Thyroid gland (tissue), 4 donors: ENCODE measurements around the gene CKLF. TPM values are rescaled to one million over a fixed set of nuclear protein-coding genes. Genes with fewer than 3 reads are reported as not detected.
A peak's percentile ranks its signal among the peaks of the same experiment; 100 is the strongest.

Experiments used
- DNase-seq, 2 donors: peaks; one replicate each; pipeline ENCODE4 v3.0.0-alpha.2; 2019
- H3K27ac ChIP-seq, 3 donors: fragments of 200-600 bp; sonication (generic); 1 replicate in 2 of 3; 2 replicates in 1 of 3; pipeline ENCODE4 v1.5.1; 2016 to 2019; ENCODE audit warnings: mild to moderate bottlenecking in 1 of 3, moderate library complexity in 1 of 3
- H3K27me3 ChIP-seq: fragments of 200-600 bp; sonication (generic); one replicate; pipeline ENCODE4 v1.5.1; 2019
- H3K36me3 ChIP-seq, 2 donors: fragments of 200-600 bp; sonication (generic); one replicate each; pipeline ENCODE4 v1.5.1; 2016 to 2019
- H3K4me1 ChIP-seq, 2 donors: fragments of 200-600 bp; sonication (generic); one replicate each; pipeline ENCODE4 v1.5.1; 2017 to 2019
- H3K4me3 ChIP-seq, 3 donors: fragments of 200-600 bp; sonication (generic); replicated peaks in 1 of 3; 1 replicate in 2 of 3; 2 replicates in 1 of 3; pipeline ENCODE4 v1.5.1; 2016; ENCODE audit warnings: mild to moderate bottlenecking in 1 of 3
- H3K9me3 ChIP-seq: fragments of 200-600 bp; sonication (generic); one replicate; pipeline ENCODE4 v1.5.1; 2017
- POLR2A ChIP-seq, 2 donors: fragments of 450-650 bp; IDR thresholded peaks; one replicate each; pipeline ENCODE4 v1.6.1; 2017; ENCODE audit warnings: antibody characterized with exemption in 2 of 2, mild to moderate bottlenecking in 2 of 2, moderate library complexity in 1 of 2
- WGBS, 2 donors: methylation state at CpG; one replicate each; pipeline ENCODE4 v1.1.5; 2017; 5-methylcytosine and 5-hydroxymethylcytosine counted together
- intact Hi-C: fragments of 100-400 bp; cut with DNase I; formaldehyde crosslinking; loops from one replicate; pipeline ENCODE4 v1.15.1; 2023
- total RNA-seq, 4 donors: library from RNA; depleted of rRNA; stranded (reverse); fragments of >200 nt; gene quantifications; one replicate each; pipeline ENCODE4 v1.2.3, GENCODE V29; 2016
- TF ChIP-seq, protein P1 (sequence below), 6 experiments: fragments of 200-600 bp in 3 of 6; fragments of 450-650 bp in 3 of 6; sonication (generic) in 3 of 6; IDR thresholded peaks; one replicate each; pipeline ENCODE4 v1.5.1; 2016 to 2019; ENCODE audit warnings: antibody characterized with exemption in 6 of 6, mild to moderate bottlenecking in 2 of 6, inconsistent platforms in 1 of 6, moderate library complexity in 1 of 6

The CKLF gene
- total RNA-seq, 4 donors from 2014 or later: 22.1 to 79.4 (median 49.9) TPM

DNA sequence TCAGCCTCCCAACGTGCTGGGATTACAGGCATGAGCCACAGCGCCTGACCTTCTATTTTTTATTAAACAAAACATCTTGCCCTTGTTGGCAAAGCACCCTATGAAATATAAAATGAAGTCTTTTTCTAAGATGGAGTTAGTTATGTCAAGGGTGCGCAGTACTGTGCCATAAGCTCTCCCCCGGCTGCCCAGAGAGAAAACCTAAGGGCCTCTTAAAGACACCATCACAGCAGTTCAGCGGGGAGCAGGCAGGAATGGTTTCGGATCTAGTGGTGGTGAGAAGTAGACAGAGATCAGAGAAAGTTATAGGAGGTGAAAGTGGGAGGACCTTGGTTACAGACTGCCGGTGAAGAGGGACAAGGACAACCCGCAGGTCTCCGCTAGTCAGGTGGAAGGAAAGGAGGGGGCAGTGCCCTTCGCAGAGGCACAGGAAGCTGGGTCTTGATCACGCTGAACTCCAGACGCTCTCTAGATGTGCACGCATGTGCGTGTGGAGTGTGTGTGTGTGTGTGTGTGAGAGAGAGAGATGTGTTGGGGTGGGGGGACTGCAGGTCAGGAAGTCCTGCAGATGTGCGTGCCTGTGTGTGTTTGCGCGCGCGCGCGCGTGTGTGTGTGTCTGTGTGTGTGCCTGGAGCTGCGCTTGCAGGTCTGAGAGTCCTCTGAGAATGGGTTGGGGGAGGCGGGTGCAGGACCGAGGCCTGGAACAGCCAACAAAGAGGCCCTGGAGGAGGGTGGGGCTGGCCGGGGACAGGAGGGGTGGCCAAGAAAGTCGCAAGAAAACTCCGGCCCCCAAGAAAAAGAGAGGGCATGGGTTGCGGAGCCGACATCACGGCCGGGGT, 51.4 kb downstream of the CKLF start:
- intact Hi-C loops: loop anchor here (5.0 kb wide), 2 partner anchors 121 to 196 kb away; no protein-coding TSS in a partner anchor
- Histone ChIP-seq H3K27ac (peak overlapping the region in 2 of 3 donors; percentile 87 to 93), H3K9me3 (no peaks in the 10 kb centered on the region), H3K27me3 (no peaks in the 10 kb centered on the region), H3K4me1 (peaks cover 11 to 22% of the 10 kb centered on the region in 2 donors), H3K4me3 (peak overlapping the region in 2 of 3 donors; percentile 8 to 65), H3K36me3 (no peaks in the 10 kb centered on the region)
- 14 to 17% methylated on average over 25 to 30 of the region's 32 CpGs for whole genome bisulfite sequencing, 2 donors
- no peak for TF ChIP-seq POLR2A (IDR thresholded peaks at IDR 0.05)
- TF ChIP-seq, protein P1, sequence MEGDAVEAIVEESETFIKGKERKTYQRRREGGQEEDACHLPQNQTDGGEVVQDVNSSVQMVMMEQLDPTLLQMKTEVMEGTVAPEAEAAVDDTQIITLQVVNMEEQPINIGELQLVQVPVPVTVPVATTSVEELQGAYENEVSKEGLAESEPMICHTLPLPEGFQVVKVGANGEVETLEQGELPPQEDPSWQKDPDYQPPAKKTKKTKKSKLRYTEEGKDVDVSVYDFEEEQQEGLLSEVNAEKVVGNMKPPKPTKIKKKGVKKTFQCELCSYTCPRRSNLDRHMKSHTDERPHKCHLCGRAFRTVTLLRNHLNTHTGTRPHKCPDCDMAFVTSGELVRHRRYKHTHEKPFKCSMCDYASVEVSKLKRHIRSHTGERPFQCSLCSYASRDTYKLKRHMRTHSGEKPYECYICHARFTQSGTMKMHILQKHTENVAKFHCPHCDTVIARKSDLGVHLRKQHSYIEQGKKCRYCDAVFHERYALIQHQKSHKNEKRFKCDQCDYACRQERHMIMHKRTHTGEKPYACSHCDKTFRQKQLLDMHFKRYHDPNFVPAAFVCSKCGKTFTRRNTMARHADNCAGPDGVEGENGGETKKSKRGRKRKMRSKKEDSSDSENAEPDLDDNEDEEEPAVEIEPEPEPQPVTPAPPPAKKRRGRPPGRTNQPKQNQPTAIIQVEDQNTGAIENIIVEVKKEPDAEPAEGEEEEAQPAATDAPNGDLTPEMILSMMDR (IDR thresholded peaks at IDR 0.05): no peak
- DNase-seq: peak; percentile 69 to 71

DNA sequence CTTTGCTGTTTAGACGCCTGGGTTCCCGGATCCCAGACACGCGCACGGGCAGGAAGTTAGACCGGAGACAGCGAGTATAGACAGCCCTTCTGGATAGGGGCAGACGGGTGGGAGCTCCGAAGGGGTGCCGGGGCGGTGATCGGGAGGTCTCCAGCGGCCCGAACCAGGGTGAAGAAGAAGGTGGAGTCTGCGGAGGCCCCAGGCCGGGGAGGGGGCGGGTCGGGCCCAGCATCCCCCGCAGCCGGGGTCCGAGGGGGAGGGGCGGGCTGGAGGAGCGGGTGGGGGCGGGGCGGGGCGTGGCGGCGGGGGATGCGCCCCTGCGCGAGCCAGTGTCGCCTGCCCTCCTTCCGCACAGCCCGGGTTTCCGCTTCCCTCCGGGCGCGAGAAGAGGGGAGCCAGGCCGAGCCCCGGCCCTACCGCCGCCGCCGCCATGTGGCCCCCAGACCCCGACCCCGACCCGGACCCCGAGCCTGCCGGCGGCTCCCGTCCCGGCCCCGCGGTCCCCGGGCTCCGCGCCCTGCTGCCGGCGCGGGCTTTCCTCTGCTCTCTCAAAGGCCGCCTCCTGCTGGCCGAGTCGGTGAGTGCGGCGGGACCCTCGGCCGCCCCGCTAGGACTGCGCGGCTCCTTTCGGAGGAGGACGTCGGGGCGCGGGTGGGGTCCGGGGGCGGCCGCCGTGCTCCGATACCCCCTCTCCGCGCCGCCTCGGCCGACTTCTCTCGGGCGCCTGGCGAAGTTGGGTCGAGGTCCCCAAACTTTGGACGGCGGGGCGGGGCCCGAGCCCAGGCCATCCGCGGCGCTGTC, 52.2 kb downstream of the CKLF start, which contains the start of gene CMTM3:
Gene CMTM3 (plus strand): TSS at position 329 of the 801 bp plus-strand sequence. CDS start 102 bp downstream, at position 431.
- Histone ChIP-seq H3K27me3 (no peaks in the 10 kb centered on the region), H3K36me3 (no peaks in the 10 kb centered on the region), H3K4me1 (peaks cover 13 to 30% of the 10 kb centered on the region in 2 donors), H3K27ac (peak within 1 kb of the TSS; percentile 66 to 93 (median 87)), H3K4me3 (peak within 1 kb of the TSS; percentile 10 to 65 (median 60)), H3K9me3 (no peaks in the 10 kb centered on the region)
- WGBS, 2 donors: 0 to 1% methylated on average over 8 to 18 of the region's 96 CpGs
- TF ChIP-seq, protein P1 (IDR thresholded peaks at IDR 0.05): peak; percentile 29 to 90 (median 57)
- no peak for TF ChIP-seq POLR2A (IDR thresholded peaks at IDR 0.05)
- intact Hi-C loops: loop anchor here (5.0 kb wide), 3 partner anchors 122 to 263 kb away; no protein-coding TSS in a partner anchor
- peak; percentile 59 to 64 for DNase-seq

DNA sequence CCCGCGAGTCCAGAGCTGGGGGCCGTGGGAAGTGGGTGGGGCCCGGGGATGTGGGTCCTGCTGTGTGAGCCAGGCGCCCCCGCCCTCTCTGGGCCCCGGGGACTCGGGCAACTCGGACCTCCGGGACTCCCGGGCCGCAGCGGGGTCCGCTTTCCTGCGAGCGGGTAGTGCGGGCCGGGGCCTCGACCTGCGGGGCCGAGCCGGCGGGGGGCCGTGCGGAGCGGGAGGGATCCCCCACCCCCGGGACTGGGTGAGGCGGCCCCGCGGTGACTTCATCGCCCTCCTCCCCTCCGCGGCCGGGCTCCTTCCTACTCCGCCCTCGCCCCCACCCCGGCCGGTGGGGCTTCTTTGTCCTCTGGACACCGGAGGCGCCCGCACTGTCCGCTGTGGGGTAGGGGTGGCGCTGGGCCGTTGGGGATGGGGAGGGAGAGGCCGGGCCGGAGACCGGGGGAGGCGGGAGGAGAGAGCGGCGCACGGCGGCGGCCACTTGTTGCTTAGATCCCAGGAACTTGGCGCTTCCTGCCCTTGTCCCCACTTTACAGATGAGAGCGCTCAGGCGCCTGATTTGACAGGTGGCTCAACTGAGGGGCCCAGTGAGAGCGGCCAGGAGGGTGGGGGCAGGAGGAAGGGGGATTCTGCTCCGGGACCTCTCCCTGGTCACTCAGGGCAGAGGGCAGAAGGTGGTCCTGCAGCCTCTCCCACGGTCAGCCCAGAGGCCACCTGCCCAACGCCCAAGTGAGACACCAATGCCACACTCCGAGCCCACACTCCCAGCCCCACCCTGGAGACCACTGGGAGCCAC, 53.0 kb downstream of the CKLF start:
- DNase-seq: peak; percentile 45 to 53
- Histone ChIP-seq H3K4me3 (peak overlapping the region; percentile 10 to 65 (median 60)), H3K9me3 (no peaks in the 10 kb centered on the region), H3K36me3 (no peaks in the 10 kb centered on the region), H3K27ac (peak overlapping the region; percentile 66 to 93 (median 87)), H3K4me1 (peaks cover 13 to 30% of the 10 kb centered on the region in 2 donors), H3K27me3 (no peaks in the 10 kb centered on the region)
- TF ChIP-seq, protein P1 (IDR thresholded peaks at IDR 0.05): peak in 1 of 6 experiments; percentile 3
- TF ChIP-seq POLR2A (IDR thresholded peaks at IDR 0.05): no peak
- intact Hi-C loops: loop anchor here (5.0 kb wide), 1 partner anchor 262 kb away; no protein-coding TSS in a partner anchor
- 0 to 31% methylated on average over 8 to 16 of the region's 61 CpGs for WGBS, 2 donors

DNA sequence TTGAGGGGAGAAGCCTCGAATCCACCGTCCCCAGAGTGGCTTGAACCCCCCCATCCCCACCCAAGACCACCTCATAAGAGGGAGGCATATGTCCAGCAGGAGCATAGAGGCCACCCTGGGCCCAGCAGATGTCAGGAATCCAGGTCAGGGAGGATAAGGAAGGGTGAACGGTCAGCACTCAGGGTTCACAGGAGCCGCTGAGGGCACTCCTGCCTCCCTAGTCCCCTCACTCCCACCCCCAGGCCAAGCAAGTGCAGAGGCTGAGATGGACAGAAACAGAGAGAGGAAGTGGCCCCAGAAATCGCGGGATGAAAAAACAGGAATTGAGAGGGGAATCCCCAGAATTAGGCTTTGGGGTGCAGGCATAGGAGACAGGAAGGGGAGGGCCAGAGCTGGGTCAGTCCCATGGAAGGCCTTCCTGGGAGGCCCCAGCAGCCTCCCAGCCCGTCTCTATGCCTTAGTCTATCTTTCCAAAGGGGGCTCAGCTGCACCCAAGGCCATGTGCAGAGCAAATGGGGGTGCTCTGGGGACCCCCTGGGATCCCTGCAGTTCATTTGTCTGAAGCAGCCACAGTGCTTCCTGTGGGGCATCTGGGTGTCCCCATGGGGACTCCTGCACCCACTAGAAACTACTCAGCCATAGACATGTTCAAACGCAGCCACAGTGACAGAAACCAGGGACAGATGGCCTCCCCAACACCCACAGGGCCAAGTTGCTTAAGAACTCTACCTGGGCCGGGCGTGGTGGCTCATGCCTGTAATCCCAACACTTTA, 53.8 kb downstream of the CKLF start:
- WGBS, 2 donors: 68 to 78% methylated on average over 8 to 9 of the region's 10 CpGs
- H3K27ac ChIP-seq: peak overlapping the region; percentile 66 to 93 (median 87)
- H3K4me3 ChIP-seq: peak overlapping the region in 1 of 3 donors; percentile 65
- intact Hi-C loops: loop anchor here (5.0 kb wide), 1 partner anchor 261 kb away; no protein-coding TSS in a partner anchor
- TF ChIP-seq, protein P1 (IDR thresholded peaks at IDR 0.05): no peak
- H3K9me3 ChIP-seq: no peaks in the 10 kb centered on the region
- H3K36me3 ChIP-seq: no peaks in the 10 kb centered on the region
- no peaks in the 10 kb centered on the region for H3K27me3 ChIP-seq
- DNase-seq: no peak
- H3K4me1 ChIP-seq: peaks cover 13 to 30% of the 10 kb centered on the region in 2 donors
